GM12874 (cell line): ENCODE results near the gene CNTD1.

Experiments
- CTCF ChIP-seq: IDR thresholded peaks from 2 replicates; pipeline ENCODE4 v1.5.1; 2011; ENCODE audit warnings: low read depth, mild to moderate bottlenecking, control low read depth, low read length, moderate library complexity; ENCODE audit not compliant: insufficient read depth

The CNTD1 gene

GRCh38 chr17:42821176-42821575 lies 22.5 kb downstream of the CNTD1 start:
- no peak for TF ChIP-seq CTCF

DNA sequence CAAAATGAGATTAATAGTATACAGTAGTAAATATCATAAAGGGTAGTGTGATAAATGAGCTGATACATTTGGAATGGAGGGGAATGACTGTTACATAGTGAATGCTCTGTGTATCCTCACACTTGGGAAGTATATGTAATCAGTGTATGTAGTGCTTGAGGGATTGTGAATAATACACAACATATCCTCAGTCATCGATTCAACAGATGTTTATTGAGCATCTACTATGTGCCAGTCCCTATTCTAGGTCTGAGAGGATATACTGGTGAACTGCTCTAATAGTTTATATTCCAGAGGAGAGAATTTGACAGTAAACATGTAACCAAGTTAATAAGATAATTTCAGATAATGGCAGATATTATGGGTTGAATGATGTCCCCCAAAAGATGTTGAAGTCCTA lies 28.8 kb downstream of the CNTD1 start:
- no peak for TF ChIP-seq CTCF

- TF ChIP-seq CTCF, result no peak
Observed at GRCh38 chr17:42830971-42831370, 32.3 kb downstream of the CNTD1 start.

DNA sequence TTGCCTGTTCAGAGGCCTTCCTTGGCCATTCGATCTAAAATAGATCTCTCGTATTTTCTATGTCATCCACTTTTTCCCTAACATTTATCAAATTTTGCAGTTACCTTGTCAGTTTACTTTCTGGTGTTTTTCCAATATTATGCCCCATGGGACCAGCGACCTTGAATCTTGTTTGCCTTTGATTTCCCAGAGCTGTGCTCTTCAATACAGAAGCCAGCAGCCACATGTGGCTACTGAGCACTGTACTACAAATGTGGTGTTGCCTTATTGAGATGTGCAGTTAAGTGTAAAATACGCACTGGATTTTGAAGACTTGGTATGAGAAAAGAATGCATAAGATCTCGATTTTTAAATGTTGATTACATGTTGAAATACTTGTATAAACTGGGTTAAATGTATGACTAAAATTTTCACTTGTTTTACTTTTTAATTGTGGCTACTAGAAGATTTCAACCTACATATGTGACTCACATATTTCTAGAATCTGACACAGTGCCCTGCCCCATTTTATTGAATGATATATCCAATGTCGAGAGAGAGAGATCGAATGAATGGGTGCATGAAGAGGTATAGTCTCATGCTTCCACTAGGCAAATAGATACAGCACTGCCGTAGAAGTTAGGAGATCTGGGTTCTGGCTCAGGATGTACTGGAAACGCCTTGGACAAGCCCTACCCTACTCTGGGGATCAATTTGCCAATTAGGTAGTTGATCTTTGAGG lies 33.7 kb downstream of the CNTD1 start:
- TF ChIP-seq CTCF, result no peak

DNA sequence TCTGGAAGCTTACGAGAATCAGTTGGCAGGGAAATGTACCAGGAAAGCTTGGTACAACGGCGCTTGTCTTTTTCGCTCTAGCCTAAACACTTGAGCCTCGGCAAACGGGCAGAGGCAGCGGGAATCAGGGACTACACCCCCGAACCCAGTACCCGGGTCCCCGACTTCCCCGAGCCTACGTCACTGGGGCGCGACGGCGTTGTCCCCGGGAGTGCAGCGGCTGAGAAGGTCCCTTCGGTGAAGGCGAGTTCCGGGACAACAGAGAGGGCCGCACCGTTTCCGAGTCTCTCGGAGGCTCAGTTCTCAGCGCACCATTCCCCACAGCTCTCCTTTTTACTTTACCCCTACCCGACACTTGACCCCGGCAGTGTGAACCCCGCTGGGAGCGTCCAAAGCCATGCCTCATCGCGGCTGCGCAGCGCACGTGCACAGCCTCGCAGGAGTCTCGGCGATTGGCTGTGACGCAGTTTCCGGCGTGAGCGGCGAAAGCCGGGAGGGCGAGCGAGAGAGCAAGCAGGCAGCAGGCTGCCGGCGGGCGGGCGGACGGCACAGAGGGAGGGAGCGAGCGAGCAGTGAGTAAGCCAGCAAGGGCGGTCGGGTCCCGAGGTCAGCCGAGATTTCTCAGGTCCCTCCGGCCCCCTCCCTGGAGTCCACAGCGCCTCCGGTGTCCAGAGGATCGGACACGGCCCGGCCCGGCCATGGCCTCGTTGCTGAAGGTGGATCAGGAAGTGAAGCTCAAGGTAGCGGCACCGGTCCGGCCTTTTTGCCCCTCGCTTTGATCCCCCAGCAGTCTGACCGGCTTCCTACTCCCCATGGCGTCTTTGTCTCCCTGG lies 34.5 kb downstream of the CNTD1 start, which contains the start of gene PSME3:
PSME3 (plus strand) TSS at position 464 of the 833 bp plus-strand sequence; CDS start at position 699, 235 bp downstream.
- no peak for TF ChIP-seq CTCF

GRCh38 chr17:42833767-42834422 lies 35.2 kb downstream of the CNTD1 start:
- no peak for TF ChIP-seq CTCF

GRCh38 chr17:42835732-42836131 lies 37.1 kb downstream of the CNTD1 start:
- TF ChIP-seq CTCF, result no peak
